Neuron (in vitro differentiated cells): ENCODE measurements around the gene BAK1.
"Not testable (repeated sequence)": the region's sequence is repeated elsewhere in the genome, so short reads cannot be mapped to it uniquely, and the experiment has no call there.

ENCODE experiments used
- H2AFZ ChIP-seq: one replicate; pipeline ENCODE4 v1.6.1; 2013; ENCODE audit warnings: low read depth, mild to moderate bottlenecking, inconsistent platforms, low read length, moderate library complexity
- H3K27me3 ChIP-seq: one replicate; pipeline ENCODE4 v1.6.1; 2013; ENCODE audit warnings: low read length; ENCODE audit not compliant: insufficient read depth
- H3K36me3 ChIP-seq: one replicate; pipeline ENCODE4 v1.6.1; 2013; ENCODE audit warnings: low read length; ENCODE audit not compliant: insufficient read depth
- H3K4me1 ChIP-seq: one replicate; pipeline ENCODE4 v1.6.1; 2013; ENCODE audit warnings: low read length; ENCODE audit not compliant: insufficient read depth
- H3K4me3 ChIP-seq: 2 replicates; pipeline ENCODE4 v1.5.1; 2013; ENCODE audit warnings: mild to moderate bottlenecking, low read length, moderate library complexity
- H3K9me3 ChIP-seq: one replicate; pipeline ENCODE4 v1.6.1; 2013; ENCODE audit warnings: low read length

Gene BAK1

DNA sequence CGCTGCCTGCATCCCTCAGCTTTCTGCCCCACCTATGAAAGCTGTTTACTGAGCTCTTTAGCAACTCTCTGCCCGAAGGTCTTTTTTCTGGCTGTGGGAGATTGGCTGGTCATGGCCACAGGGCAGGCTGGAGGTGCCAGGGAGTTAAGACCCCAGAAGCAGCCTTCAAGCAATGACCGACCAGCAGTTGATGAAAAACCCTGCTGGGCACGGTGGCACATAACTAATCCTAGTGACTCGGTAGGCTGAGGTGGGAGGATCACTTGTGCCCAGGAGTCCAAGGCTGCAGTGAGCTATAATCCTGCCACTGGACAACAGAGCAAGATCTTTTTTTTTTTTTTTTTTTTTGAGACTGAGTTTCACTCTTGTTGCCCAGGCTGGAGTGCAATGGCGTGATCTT lies 20.7 kb upstream of the BAK1 start:
- Histone ChIP-seq H3K4me3 (no peak overlapping the region), H3K27me3 (no peaks in the 10 kb centered on the region), H3K4me1 (peaks cover 4% of the 10 kb centered on the region), H3K36me3 (no peaks in the 10 kb centered on the region), H2AFZ (no peak overlapping the region), H3K9me3 (no peaks in the 10 kb centered on the region)

DNA sequence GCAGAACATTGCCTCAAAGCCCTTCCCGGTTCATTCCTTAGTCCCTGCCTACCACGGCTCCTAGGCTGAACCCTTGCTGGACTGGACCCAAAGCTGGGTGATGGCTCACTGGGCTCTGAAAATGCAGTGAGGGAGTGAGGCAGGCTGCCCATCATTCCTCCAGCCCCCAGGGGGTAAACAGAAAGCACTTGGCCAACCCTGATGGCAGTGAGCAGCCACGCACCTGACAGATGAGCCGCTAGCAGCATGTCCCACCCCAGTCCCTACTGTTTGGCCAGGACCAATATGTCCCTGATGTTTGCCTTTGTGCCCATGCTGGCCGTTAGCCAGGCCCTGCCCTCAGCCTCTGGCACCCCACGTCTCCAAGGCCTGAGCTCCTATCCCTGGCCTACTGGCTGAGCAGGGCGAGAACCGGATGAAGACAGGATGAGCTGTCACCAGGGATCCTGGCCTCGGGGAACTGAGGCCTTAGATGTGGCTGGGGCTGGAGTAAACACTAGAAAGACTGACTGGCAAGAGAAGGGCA lies 19.4 kb upstream of the BAK1 start:
- no peaks in the 10 kb centered on the region for H3K4me1 ChIP-seq
- no peaks in the 10 kb centered on the region for H3K36me3 ChIP-seq
- H3K4me3 ChIP-seq: no peak overlapping the region
- no peaks in the 10 kb centered on the region for H3K9me3 ChIP-seq
- H3K27me3 ChIP-seq: no peaks in the 10 kb centered on the region
- H2AFZ ChIP-seq: no peak overlapping the region

DNA sequence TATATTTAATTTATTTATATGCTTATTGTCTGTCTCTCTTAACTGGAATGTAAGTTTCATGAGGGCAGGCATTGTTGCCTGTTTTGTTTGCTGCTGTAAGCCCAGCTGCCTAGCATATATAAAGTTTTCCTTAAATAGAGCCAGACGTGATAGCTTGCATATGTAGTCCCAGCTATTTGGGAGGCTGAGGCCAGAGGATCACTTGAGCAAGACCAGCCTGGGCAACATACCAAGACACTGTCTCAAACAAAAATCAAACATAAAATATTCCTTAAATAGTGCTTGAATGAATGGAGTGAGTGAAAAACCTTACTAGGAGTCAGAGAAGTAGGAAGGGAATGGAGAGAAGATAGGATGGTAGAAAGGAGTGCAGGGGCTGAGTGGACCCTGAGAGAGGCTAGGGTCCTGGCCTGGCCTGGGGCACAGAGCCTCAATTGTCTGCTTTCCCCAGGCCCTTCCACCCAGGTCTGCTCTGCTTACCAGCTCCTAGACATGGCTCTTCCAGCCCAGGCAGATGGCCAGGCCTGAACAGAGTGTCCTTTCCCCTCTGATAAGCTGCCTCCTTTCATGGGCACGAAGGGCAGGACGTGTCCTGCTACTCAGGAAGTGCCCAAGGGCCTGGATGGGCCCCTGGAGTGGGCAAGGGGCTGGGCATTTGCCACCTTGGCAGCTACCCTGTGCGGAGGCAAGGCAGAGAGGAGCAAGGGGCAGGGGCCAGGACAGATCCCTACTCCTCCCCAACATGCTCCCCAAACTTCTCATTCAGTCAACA lies 17.7 kb upstream of the BAK1 start:
- Histone ChIP-seq H3K4me3 (no peak overlapping the region), H3K9me3 (no peaks in the 10 kb centered on the region), H2AFZ (no peak overlapping the region), H3K36me3 (no peaks in the 10 kb centered on the region), H3K4me1 (no peaks in the 10 kb centered on the region), H3K27me3 (peaks cover 2% of the 10 kb centered on the region)

DNA sequence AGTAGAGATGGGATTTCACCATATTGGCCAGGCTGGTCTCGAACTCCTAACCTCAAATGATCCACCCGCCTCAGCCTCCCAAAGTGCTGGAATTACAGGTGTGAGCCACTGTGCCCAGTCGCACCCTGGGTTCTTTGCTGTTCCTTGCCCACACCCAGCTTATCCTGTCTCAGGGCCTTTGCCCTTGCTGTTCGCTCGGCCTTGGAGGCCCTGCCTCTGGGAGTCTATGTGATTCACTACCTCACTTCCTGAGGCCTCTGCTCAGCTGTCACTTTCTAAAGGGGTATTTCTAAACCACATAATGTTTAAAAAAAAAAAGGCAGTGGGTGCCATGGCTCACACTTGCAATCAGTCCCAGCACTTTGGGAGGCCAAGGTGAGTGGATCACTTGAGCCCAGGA lies 16.8 kb upstream of the BAK1 start:
- not testable (repeated sequence) for H3K9me3 ChIP-seq, H3K4me3 ChIP-seq, H2AFZ ChIP-seq, H3K27me3 ChIP-seq, H3K36me3 ChIP-seq, H3K4me1 ChIP-seq

DNA sequence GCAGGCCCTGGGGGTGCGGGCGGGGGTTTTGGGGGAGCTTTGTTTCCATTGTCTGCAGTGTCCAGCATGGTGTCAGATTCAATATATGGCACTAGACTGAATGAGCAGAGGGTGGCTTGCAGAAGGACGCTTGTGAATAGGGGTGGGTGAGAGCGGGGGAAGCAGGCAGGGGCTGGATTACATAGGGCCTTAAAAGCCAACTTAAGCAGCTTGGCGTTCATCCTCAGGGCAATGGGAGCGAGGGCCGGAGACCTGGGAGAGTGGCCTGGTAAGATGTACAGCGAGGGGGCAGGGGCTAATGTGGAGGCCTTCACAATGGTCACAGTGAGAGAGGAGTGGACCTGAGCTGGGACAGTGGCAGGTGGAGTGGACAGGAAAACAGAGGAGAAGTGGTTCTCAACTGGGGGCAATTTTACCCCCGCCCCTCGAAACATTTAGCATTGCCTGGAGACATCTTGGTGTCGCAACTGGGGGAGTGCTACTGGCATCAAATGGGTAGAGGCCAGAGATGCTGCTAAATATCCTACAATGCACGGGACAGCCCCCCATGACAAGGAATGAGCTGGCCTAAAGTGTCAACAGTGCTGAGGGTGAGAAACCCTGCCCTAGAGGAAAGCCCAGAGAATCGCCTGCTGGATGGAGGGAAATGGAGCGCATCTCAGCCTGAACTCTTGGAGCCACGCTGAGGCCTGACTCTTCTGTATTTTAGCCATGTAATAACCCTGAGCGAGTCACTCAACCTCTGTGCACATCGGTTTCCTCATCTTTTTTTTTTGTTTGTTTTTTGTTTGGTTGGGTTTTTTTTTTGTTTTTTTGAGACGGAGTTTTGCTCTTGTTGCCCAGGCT lies 15.1 kb upstream of the BAK1 start:
- no peaks in the 10 kb centered on the region for H3K36me3 ChIP-seq
- H2AFZ ChIP-seq: no peak overlapping the region
- H3K27me3 ChIP-seq: peaks cover 2% of the 10 kb centered on the region
- peaks cover 6% of the 10 kb centered on the region for H3K4me1 ChIP-seq
- H3K4me3 ChIP-seq: no peak overlapping the region
- no peaks in the 10 kb centered on the region for H3K9me3 ChIP-seq

DNA sequence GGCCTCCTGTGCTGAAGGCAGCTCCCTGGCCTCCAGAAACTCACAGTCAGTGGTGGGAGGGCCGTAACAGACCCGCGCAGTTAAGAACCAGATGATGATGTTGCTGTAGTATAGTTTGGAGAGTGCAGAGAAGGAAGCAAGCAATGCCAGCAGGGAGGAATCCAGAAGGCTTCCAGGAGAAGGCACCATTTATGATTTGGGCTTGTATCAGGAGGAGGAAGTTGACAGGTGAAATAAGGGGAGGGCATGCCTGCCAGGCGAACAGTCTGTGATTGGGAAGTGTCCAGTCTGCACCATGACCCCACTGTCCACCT lies 13.3 kb upstream of the BAK1 start:
- Histone ChIP-seq H3K4me1 (peaks cover 9% of the 10 kb centered on the region), H3K36me3 (no peaks in the 10 kb centered on the region), H3K9me3 (no peaks in the 10 kb centered on the region), H3K27me3 (peaks cover 2% of the 10 kb centered on the region), H2AFZ (no peak overlapping the region), H3K4me3 (no peak overlapping the region)

DNA sequence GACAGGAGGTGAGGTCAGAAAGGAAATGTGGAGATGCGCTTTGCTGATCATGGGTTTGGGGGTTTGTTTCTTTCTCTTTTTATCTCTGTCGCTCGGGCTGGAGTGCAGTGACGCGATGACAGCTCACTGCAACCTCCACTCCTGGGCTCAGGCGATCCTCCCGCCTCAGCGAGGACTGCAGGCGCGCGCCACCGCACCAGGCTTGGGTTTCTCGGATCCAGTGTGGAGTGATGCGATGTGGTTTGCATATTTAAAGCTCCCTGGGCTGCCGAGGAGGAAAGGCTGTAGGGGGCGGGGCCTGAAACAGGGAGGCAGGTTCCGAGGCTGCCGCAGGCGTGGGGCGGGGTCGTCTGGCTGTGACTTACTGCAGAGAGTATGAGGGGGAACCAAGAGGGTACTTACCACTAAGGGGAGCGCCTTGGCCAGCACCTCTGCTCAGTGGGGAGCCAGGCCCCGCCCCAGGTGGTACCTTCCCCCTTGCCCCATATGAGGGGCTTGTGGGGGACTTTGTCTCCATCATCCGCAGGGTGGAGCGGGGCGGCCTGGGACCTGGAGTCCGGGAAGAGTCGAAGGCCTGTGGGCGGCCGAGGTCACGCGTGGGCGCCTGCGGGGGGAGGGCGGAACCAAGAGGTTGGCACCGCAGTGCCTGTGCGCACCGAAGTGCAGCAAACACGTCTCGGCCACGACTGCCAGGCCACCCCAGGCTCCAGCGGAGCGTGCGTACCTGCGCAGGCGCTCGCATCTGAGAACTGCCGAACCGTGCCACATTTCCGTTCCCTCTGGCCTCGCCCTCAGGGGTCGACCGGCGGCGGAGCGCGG lies 12.7 kb upstream of the BAK1 start:
- H3K4me1 ChIP-seq: peaks cover 9% of the 10 kb centered on the region
- no peaks in the 10 kb centered on the region for H3K9me3 ChIP-seq
- H3K36me3 ChIP-seq: no peaks in the 10 kb centered on the region
- no peak overlapping the region for H2AFZ ChIP-seq
- H3K27me3 ChIP-seq: peaks cover 2% of the 10 kb centered on the region
- no peak overlapping the region for H3K4me3 ChIP-seq

DNA sequence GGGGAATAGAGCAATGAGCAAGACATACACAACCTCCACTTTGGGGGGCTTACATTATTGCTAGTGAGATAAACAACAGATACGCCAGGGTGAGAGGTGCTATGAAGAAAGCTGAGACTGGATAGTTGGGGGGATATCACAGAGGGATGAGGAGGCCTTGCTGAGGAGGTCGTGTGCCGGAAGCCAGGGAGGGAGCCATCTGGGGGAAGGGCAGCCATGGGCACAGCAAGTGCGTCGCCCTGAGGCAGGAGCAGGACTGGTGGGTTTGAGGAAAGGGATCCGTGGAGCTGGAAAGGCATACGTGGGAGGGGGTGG lies 12.2 kb upstream of the BAK1 start:
- H3K9me3 ChIP-seq: no peaks in the 10 kb centered on the region
- H2AFZ ChIP-seq: no peak overlapping the region
- peaks cover 2% of the 10 kb centered on the region for H3K27me3 ChIP-seq
- H3K36me3 ChIP-seq: no peaks in the 10 kb centered on the region
- peaks cover 9% of the 10 kb centered on the region for H3K4me1 ChIP-seq
- H3K4me3 ChIP-seq: no peak overlapping the region

DNA sequence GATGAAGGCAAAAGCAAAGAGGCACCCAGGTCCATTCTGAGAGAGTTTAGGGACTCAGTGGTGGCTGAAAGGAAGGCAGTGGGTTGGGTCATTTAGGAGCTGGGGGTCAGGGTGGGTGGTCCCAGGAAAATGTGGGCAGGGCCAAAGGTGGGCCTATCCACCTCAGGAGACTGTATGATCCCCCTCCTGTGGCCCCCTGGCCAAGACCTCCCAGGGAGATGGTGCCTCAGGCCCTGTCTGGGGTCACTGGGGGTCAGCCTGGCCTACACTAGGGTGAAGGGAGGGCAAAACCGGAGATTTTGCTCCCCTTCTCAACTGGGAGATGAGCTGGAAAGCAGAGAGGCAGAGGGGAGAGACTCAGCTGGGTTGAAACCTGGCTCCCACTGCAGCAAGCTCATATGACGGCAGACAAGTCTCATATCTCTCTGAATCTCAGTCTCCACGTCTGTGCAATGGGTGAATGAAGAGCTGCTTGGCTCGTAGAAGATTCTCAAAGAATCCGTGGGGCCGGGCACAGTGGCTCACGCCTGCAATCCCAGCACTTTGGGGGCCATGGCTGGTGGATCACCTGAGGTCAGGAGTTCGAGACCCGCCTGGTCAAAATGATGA lies 11.5 kb upstream of the BAK1 start:
- Histone ChIP-seq H3K9me3 (no peaks in the 10 kb centered on the region), H3K4me1 (peaks cover 9% of the 10 kb centered on the region)

DNA sequence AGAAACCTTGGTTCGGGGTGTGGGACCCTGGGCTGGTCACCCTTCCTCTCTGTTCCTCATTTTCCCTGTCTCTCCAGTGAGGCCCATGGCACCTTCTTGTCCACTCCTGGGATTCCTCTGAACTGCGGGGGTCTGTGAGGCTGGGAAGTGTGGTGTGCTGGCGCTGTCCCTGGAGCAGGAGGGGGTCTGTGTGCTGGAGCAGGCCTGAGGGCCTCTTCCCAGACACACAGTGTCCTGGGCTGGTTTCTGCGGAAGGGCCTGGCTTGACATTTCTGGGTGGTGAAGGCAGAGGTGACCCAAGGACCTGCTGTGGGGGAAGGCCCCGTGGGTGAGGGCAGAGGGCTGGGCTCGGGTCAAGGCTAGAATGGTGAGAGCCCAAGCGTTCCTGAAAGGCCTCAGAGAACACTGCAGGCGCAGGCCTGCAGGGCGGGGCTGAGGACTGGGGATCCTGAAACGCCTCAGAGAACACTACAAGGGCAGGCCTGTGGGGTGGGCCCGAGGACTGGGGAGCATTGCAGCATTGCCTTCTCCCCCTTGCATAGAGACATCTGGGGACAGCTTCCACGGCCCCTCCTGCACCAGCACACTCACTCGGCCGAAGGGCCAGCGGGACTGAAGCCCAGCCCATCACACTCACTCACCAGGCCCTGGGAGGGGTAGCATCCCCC lies 10.6 kb upstream of the BAK1 start:
- no peak overlapping the region for H3K4me3 ChIP-seq
- H3K27me3 ChIP-seq: peaks cover 2% of the 10 kb centered on the region
- H3K9me3 ChIP-seq: no peaks in the 10 kb centered on the region
- H3K36me3 ChIP-seq: no peaks in the 10 kb centered on the region
- peaks cover 9% of the 10 kb centered on the region for H3K4me1 ChIP-seq
- no peak overlapping the region for H2AFZ ChIP-seq

More for the DNA sequence above, 11.5 kb upstream of the BAK1 start:
- no peak overlapping the region for H2AFZ ChIP-seq
- no peak overlapping the region for H3K4me3 ChIP-seq
- H3K27me3 ChIP-seq: peaks cover 2% of the 10 kb centered on the region
- no peaks in the 10 kb centered on the region for H3K36me3 ChIP-seq

DNA sequence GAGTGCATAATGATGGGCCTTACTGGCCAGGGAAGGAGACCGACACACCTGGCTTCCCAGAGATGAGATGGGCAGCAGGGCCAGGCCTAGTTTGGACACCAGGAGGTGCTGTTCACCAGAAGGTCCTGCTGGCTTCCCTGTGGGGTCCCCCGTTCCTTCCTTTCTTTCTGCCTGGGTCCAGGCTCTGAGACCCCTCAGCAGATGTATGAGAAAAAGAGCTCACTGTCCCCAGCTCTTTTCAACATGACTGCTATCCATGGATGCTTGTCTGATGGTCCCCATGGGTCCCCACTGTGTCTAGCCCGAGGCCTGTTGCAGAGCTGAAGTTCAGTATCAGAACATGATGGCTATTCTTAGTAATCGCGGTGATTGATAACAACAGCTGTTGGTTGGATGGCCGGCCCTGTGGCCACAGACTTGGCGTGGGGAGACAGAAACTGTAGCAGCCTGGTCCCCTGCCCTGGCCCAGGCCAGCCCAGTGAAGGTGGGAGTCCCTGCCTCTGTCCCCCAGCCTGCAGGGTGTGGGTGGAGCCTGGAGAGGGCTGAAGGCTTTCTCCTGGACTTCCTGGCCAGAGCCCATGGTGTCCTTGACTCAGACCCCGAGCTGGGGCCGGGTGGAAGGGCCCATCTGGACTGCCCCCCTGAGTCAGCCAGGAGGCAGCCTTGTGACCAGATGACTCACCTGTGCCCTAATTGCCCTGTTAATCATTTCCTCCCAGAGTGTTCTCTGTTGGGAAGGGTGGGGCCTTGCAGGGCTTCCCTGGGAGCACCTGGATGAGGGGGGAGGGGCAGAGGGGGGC lies 9.9 kb upstream of the BAK1 start:
- no peak overlapping the region for H3K4me3 ChIP-seq
- H3K4me1 ChIP-seq: peaks cover 9% of the 10 kb centered on the region
- peaks cover 2% of the 10 kb centered on the region for H3K27me3 ChIP-seq
- no peak overlapping the region for H2AFZ ChIP-seq
- H3K36me3 ChIP-seq: no peaks in the 10 kb centered on the region
- no peaks in the 10 kb centered on the region for H3K9me3 ChIP-seq

DNA sequence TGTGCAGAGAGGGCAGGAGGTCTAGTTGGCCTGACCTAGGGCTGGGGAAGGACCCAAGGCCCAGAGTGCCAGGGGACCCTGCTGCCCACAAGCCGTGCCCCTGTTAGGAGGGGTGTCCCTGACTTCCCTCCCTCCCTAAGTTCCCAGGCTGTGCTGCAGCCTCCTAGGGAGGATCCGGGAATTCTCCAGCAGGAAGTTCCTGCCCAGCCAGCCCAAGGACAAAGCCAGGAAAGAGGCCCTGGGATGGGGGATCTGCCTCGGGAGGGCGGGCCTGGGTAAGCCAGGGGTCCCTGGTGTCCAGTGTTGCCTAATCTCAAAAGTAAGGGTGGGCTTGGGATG lies 9.3 kb upstream of the BAK1 start:
- Histone ChIP-seq H3K4me3 (no peak overlapping the region), H3K4me1 (peaks cover 9% of the 10 kb centered on the region), H3K9me3 (no peaks in the 10 kb centered on the region), H3K27me3 (peaks cover 7% of the 10 kb centered on the region), H3K36me3 (no peaks in the 10 kb centered on the region), H2AFZ (no peak overlapping the region)
